Activated CD4-positive, alpha-beta memory T cell treated with anti-CD3 and anti-CD28 coated beads for 36 hours (primary cell): ENCODE measurements around the gene PITRM1. TPM values are rescaled to one million over a fixed set of nuclear protein-coding genes. Genes with fewer than 3 reads are reported as not detected.

Experiments
- CTCF ChIA-PET: fragments of 350-600 bp; sonication (Branson Sonifier 250); formaldehyde crosslinking; loops from one replicate; lab custom pipeline; 2021; ENCODE audit warnings: antibody characterized with exemption, inconsistent platforms; lab: Charles Lee
- POLR2A ChIA-PET: fragments of 350-600 bp; sonication (Branson Sonifier 250); formaldehyde crosslinking; loops from one replicate; lab custom pipeline; 2021; ENCODE audit warnings: antibody characterized with exemption; lab: Charles Lee
- DNase-seq: peaks from one replicate; pipeline ENCODE4 v3.0.0-alpha.2; 2020
- H3K27ac Mint-ChIP-seq: one replicate; pipeline ENCODE4 v1.8.0; 2021; ENCODE audit warnings: mixed read lengths
- H3K27me3 Mint-ChIP-seq: one replicate; pipeline ENCODE4 v1.8.0; 2021; ENCODE audit warnings: mixed read lengths
- H3K36me3 Mint-ChIP-seq: one replicate; pipeline ENCODE4 v1.8.0; 2021; ENCODE audit warnings: mixed read lengths
- H3K4me1 Mint-ChIP-seq: one replicate; pipeline ENCODE4 v1.8.0; 2021; ENCODE audit warnings: low read depth, mixed read lengths
- H3K4me3 Mint-ChIP-seq: one replicate; pipeline ENCODE4 v1.8.0; 2021; ENCODE audit warnings: mild to moderate bottlenecking, mixed read lengths
- H3K9me3 Mint-ChIP-seq: one replicate; pipeline ENCODE4 v1.8.0; 2021; ENCODE audit warnings: mixed read lengths
- intact Hi-C: fragments of 100-400 bp; cut with micrococcal nuclease; formaldehyde crosslinking; loops from one replicate; pipeline ENCODE4 v1.15.1; 2023
- total RNA-seq, 2 experiments: library from RNA; stranded (reverse); gene quantifications; one replicate each; pipeline ENCODE4 v1.2.3, GENCODE V29; 2021

The PITRM1 gene
- total RNA-seq, 2 experiments from 2014 or later: 103 to 109 TPM

GRCh38 chr10:3132036-3133025 lies 40.3 kb downstream of the PITRM1 start:
- Mint-ChIP-seq H3K27me3 (no peaks in the 10 kb centered on the region), H3K9me3 (no peaks in the 10 kb centered on the region), H3K4me3 (no peak overlapping the region), H3K4me1 (no peaks in the 10 kb centered on the region), H3K36me3 (peaks cover 68% of the 10 kb centered on the region), H3K27ac (peak overlapping the region; percentile 62)
- ChIA-PET CTCF (no interaction called here), POLR2A (no interaction called here)
- intact Hi-C loops: no loop called here
- DNase-seq: no peak

- Mint-ChIP-seq H3K36me3 (peaks cover 73% of the 10 kb centered on the region), H3K4me1 (no peaks in the 10 kb centered on the region), H3K4me3 (no peak overlapping the region), H3K9me3 (no peaks in the 10 kb centered on the region), H3K27me3 (no peaks in the 10 kb centered on the region), H3K27ac (no peak overlapping the region)
- ChIA-PET CTCF (no interaction called here), POLR2A (no interaction called here)
- intact Hi-C loops: no loop called here
- DNase-seq: no peak
Measured at GRCh38 chr10:3131098-3131497, 41.5 kb downstream of the PITRM1 start.

- CTCF ChIA-PET: no interaction called here
- Mint-ChIP-seq H3K27me3 (no peaks in the 10 kb centered on the region), H3K4me1 (no peaks in the 10 kb centered on the region), H3K9me3 (no peaks in the 10 kb centered on the region), H3K36me3 (peaks cover 79% of the 10 kb centered on the region), H3K27ac (no peak overlapping the region), H3K4me3 (no peak overlapping the region)
- POLR2A ChIA-PET: no interaction called here
- no peak for DNase-seq
- intact Hi-C loops: no loop called here
Measured at GRCh38 chr10:3129581-3130340, 42.8 kb downstream of the PITRM1 start.

- intact Hi-C loops: no loop called here
- peaks cover 74% of the 10 kb centered on the region for H3K36me3 Mint-ChIP-seq
Measured at GRCh38 chr10:3128379-3129130, 44.0 kb downstream of the PITRM1 start.

GRCh38 chr10:3127921-3128320 lies 44.7 kb downstream of the PITRM1 start:
- H3K9me3 Mint-ChIP-seq: no peaks in the 10 kb centered on the region
- no peaks in the 10 kb centered on the region for H3K27me3 Mint-ChIP-seq
- H3K27ac Mint-ChIP-seq: no peak overlapping the region
- POLR2A ChIA-PET: no interaction called here
- DNase-seq: no peak
- no peaks in the 10 kb centered on the region for H3K4me1 Mint-ChIP-seq
- CTCF ChIA-PET: no interaction called here
- intact Hi-C loops: no loop called here
- no peak overlapping the region for H3K4me3 Mint-ChIP-seq
- H3K36me3 Mint-ChIP-seq: peaks cover 74% of the 10 kb centered on the region

More at GRCh38 chr10:3128379-3129130, 44.0 kb downstream of the PITRM1 start:
- Mint-ChIP-seq H3K4me3 (no peak overlapping the region), H3K4me1 (no peaks in the 10 kb centered on the region), H3K9me3 (no peaks in the 10 kb centered on the region), H3K27me3 (no peaks in the 10 kb centered on the region), H3K27ac (no peak overlapping the region)
- DNase-seq: no peak
- POLR2A ChIA-PET: no interaction called here
- CTCF ChIA-PET: no interaction called here

GRCh38 chr10:3126741-3127346 lies 45.7 kb downstream of the PITRM1 start:
- H3K9me3 Mint-ChIP-seq: no peaks in the 10 kb centered on the region
- peaks cover 75% of the 10 kb centered on the region for H3K36me3 Mint-ChIP-seq
- ChIA-PET CTCF (no interaction called here), POLR2A (no interaction called here)
- intact Hi-C loops: no loop called here
- DNase-seq: no peak
- no peaks in the 10 kb centered on the region for H3K27me3 Mint-ChIP-seq
- no peaks in the 10 kb centered on the region for H3K4me1 Mint-ChIP-seq
- no peak overlapping the region for H3K4me3 Mint-ChIP-seq
- no peak overlapping the region for H3K27ac Mint-ChIP-seq

GRCh38 chr10:3126249-3126648 lies 46.3 kb downstream of the PITRM1 start:
- no peak for DNase-seq
- H3K27me3 Mint-ChIP-seq: no peaks in the 10 kb centered on the region
- no peak overlapping the region for H3K4me3 Mint-ChIP-seq
- intact Hi-C loops: no loop called here
- CTCF ChIA-PET: no interaction called here
- POLR2A ChIA-PET: no interaction called here
- no peaks in the 10 kb centered on the region for H3K9me3 Mint-ChIP-seq
- H3K27ac Mint-ChIP-seq: no peak overlapping the region
- H3K4me1 Mint-ChIP-seq: no peaks in the 10 kb centered on the region
- peaks cover 73% of the 10 kb centered on the region for H3K36me3 Mint-ChIP-seq

GRCh38 chr10:3125527-3126170 lies 46.9 kb downstream of the PITRM1 start:
- ChIA-PET CTCF (no interaction called here), POLR2A (no interaction called here)
- intact Hi-C loops: no loop called here
- Mint-ChIP-seq H3K36me3 (peaks cover 74% of the 10 kb centered on the region), H3K27me3 (no peaks in the 10 kb centered on the region), H3K4me1 (no peaks in the 10 kb centered on the region), H3K4me3 (no peak overlapping the region), H3K9me3 (no peaks in the 10 kb centered on the region), H3K27ac (no peak overlapping the region)
- DNase-seq: no peak

- H3K27me3 Mint-ChIP-seq: no peaks in the 10 kb centered on the region
- peaks cover 72% of the 10 kb centered on the region for H3K36me3 Mint-ChIP-seq
- ChIA-PET CTCF (no interaction called here), POLR2A (no interaction called here)
- H3K4me1 Mint-ChIP-seq: no peaks in the 10 kb centered on the region
- DNase-seq: no peak
- no peaks in the 10 kb centered on the region for H3K9me3 Mint-ChIP-seq
- intact Hi-C loops: no loop called here
- H3K27ac Mint-ChIP-seq: no peak overlapping the region
- no peak overlapping the region for H3K4me3 Mint-ChIP-seq
Measured at GRCh38 chr10:3124412-3125175, 48.0 kb downstream of the PITRM1 start.

- CTCF ChIA-PET: no interaction called here
- POLR2A ChIA-PET: no interaction called here
- peaks cover 71% of the 10 kb centered on the region for H3K36me3 Mint-ChIP-seq
- no peak overlapping the region for H3K4me3 Mint-ChIP-seq
- intact Hi-C loops: no loop called here
- no peaks in the 10 kb centered on the region for H3K4me1 Mint-ChIP-seq
- no peak overlapping the region for H3K27ac Mint-ChIP-seq
- H3K27me3 Mint-ChIP-seq: no peaks in the 10 kb centered on the region
- no peak for DNase-seq
- H3K9me3 Mint-ChIP-seq: no peaks in the 10 kb centered on the region
Measured at GRCh38 chr10:3123571-3124411, 48.8 kb downstream of the PITRM1 start.
